ENCODE measurements around the gene SCN2A.

SCN2A gene

DNA sequence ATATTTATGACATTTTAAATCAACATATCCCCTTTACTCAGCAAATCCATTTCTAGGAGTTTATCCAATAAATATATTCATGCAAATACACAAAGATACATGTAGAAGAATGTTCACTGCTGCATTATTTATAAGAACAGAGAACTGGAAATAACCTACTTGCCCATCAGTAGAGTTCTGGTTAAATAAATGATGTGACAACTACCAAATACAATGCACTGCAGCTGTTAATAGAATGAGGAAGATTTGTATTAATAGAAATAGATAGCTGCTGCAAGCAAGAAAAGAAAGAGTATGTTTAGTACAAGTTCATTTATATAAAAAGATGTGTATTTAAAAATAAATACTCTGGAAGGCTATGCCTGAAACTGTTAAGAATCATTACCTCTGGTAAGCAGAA is 181.0 kb downstream of the SCN2A start:
- DNase-seq (ENCODE audit: low spot score), result no peak

DNA sequence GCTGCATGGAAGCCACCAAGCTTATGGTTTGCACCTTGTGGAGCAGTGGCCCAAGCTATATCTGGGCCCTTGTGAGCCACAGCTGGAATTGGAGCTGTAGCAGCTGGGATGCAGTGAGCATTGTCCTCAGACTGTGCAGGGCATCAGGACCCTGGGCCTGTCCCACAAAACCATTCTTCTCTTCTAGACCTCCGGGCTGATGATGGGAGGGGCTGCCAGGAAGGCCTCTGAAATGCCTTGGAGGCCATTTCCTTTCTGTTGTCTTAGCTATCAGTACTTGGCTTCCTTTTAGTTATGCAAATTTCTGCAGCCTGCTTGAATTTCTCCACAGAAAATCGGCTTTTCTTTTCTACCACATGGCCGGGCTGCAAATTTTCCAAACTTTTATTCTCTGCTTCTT is 183.9 kb downstream of the SCN2A start:
- DNase-seq (ENCODE audit: low spot score), result no peak

DNA sequence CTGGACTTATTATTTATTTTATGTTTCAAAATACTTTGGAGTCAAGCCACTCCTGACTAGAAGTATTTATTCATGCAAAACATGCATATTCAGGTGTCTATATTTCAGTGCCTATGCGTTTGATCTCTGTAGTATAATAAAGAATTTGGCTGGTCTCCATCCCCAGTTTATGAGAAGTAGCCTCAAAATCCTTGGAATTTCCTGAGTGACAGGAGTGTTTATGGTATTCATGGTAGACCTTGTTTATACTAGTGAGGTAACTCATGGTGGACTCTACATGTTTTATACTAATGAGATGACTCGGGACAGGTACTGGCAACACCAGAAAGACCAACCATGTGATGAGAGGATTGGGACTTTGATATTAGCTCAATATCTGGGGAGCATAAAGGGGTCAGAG is 186.3 kb downstream of the SCN2A start:
- no peak for DNase-seq (ENCODE audit: low spot score)

DNA sequence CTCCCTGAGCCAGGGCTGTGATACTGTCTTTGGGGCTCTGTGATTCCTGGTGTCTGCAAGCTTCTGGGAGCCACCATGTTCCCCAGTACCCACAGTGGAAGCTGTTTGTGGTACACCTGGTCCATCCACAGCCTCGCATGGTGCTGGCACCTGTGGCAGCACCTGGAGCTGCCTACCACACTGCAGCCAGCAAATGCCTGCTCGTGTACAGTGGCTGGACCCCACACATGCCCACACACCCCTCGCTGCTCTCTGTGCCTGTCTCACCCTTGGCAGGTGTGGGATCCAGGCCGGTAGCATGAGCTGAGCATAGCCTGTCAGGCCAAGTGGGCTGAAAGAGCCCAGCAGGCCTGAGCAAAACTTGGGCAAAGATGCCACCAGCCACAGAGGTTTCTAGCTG is 188.5 kb downstream of the SCN2A start:
- no peak for DNase-seq (ENCODE audit: low spot score)

DNA sequence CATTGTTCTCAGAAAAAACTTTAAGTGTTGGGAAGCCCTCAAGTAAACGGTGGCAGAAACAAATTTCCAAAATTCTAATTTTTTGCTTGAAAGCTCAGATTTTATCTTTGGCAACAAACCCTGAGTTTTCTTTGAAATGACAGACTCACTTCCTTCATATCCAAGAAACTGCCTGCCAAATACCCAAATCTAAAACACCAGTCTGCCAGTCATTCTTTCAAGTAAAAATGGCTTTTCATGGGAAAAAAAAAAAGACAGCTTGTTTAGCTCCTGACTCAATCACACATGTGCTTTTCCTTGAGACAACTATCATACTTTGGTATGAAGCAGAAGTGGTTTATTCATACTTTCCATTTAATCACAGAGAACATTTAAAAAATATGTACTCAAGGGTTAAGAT is 189.7 kb downstream of the SCN2A start:
- DNase-seq (ENCODE audit: low spot score), result no peak

DNA sequence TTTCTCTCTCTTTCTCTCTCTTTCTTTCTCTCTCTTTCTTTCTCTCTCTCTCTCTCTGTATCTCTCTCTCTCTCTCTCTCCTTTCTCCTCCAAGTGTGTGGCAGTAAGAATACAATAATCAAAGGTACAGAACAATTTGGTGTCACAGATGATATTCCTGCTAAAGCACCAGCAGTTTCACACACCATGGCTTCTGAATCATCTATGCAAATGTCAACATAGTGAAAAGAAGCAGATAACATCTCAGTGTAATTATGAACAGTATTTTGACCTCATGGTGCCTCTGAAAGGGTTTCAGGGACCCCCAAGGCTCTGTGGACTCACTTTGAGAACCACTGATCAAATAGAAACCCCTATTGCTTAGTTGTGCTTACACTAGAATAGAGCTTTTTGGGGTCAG is 191.8 kb downstream of the SCN2A start:
- DNase-seq (ENCODE audit: low spot score), result no peak

DNA sequence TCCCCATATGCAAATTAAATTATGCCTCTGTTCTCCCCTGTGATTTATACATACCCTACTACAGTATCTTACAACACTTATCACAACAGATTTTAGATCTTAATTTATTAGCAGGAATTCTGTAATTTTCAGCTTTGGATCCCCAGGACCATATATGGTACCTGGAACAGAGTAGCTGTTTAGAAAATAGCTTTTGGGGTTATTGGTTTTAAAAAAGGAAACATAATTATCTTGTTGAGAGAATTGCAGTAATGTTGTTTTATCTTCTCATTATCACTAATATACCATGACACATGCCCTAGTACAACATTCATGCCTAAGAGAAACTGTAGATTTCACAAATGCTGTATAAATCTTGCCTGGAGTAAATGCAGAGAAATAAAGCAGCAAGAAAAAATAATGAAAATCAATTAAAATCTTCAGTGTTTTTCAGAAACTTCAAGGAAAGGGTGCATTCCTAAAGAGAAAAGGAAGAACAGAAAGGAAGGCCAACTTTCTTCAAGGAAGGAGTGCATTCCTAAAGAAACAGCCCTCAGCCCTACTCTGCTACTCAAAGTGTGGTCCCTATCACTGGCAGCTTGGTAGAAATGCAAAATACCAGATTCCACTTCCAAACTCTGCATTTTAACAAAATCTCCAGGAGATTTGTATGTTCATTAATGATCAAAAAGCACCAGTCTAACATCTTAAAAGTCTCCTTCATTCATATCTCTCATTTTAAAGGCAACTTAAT is 193.2 kb downstream of the SCN2A start:
- DNase-seq (ENCODE audit: low spot score), result no peak

DNA sequence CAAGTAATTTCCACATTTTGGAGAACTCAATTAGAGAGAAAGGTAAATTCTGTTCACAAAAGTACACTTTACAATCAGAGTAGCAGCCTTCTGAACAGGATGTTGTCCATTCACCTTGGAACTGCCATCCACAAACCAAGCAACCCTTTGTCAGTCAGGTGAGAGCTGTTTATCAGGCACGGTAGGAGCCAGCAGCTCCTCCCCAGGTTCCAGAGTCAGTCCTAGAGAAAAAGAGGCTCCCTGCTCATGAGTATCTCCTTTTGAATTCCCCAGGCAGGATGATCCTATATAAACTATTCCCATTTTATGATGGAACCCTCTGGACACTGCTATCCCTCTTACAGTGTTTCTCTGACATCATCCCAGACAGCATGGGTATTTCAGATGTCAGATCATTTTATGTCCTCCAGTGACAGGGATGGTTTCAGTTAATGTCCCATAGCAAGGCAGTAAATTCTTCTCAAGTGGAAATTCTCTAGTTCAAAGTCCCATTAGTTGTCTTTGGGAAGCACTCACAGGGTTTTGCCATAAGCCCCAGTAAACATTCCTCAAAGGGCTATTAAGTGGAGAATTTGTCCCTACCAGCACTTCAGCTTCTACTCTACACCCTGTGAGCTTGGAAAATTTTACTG is 195.8 kb downstream of the SCN2A start:
- DNase-seq (ENCODE audit: low spot score), result no peak

DNA sequence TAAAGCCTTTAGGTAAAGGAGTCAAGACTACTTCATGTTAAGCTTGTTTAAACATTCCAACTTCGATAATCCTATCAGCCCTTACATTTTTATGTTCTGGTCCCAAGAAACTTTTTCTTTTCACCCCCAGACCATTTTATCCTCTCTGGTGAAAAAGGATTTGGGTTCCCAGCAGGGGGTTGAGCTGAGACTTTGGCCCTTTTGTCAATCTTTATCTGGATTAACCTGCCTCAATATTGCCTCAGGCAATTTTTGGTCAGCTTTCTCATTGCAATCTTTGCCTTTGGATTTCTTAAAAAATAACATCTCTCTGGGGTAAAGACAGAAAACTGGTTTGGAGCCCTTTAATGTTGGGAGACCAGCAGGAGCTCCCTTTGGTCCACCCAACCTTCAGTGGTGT is 196.4 kb downstream of the SCN2A start:
- DNase-seq (ENCODE audit: low spot score), result no peak

DNA sequence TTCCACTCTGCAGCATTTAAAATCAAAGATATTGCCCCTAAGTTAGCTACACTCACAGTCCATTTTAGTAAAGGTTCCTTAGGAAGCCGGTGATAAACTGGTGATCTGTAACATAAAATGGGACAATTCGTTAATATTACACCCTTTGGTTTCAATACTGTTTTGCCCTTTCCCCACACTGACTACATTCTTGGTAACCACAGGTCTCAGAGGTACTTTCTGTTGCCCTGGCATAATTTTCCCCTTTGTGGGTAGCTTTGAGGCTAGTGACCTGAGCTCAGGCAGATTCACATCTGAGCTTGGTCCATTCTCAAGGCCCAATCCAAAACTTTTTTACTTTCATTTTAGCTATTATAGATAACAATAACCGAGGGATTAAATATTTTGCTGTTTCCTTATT is 197.3 kb downstream of the SCN2A start:
- DNase-seq (ENCODE audit: low spot score), result no peak

DNA sequence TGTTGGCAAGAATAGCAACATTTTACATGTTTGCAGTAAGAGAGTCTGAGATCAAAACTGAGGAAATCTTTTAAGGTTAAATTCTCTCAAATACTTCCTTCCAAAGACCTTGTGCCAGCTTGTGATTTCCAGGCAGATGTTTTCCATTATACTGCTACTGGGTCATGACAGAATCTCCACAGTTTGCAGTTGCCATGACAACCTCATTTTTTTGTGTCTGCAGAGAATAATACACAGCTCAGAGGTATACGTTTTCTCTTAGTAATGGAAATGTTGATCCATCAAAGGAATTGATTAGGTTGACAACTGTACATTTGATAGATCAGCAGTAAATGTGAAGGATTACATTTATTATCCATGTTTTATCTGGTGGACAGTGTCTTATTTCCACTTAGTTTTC is 201.2 kb downstream of the SCN2A start:
- no peak for DNase-seq (ENCODE audit: low spot score)
